IMR-90 (cell line): ENCODE data around the gene ETFB. TPM values are rescaled to one million over a fixed set of nuclear protein-coding genes. Genes with fewer than 3 reads are reported as not detected.

Experiments used
- ATAC-seq: fragments of 200-7000 bp; cut with Tn5 transposase; 2 replicates; pipeline ENCODE4 v1.9.1; 2020; ENCODE audit warnings: low read depth, mild to moderate bottlenecking, moderate library complexity
- BruUV-seq: library from RNA; stranded (reverse); fragments of 400-500 nt; replicated peaks from 2 replicates; lab custom pipeline; 2021; lab: Mats Ljungman, UMichigan
- CTCF ChIA-PET: fragments of 300-600 bp; formaldehyde crosslinking; extraction: SDS; loops from one replicate; lab custom pipeline; 2021; ENCODE audit warnings: antibody characterized with exemption; lab: Yijun Ruan, JAX
- POLR2A ChIA-PET: fragments of 300-600 bp; sonication (Branson Sonifier 250); formaldehyde crosslinking; loops from one replicate; lab custom pipeline; 2022; ENCODE audit warnings: antibody characterized with exemption; ENCODE audit not compliant: unreplicated experiment; lab: Charles Lee
- DNase-seq: peaks from one replicate; pipeline ENCODE4 v3.0.0; 2013
- H2AFZ ChIP-seq: replicated peaks from 2 replicates; pipeline ENCODE3; 2013; ENCODE audit warnings: low read length, mild to moderate bottlenecking; ENCODE audit not compliant: poor library complexity
- H2AK5ac ChIP-seq: 2 replicates; pipeline ENCODE4 v1.6.1; 2013; ENCODE audit warnings: low read depth, low read length, inconsistent platforms
- H2AK9ac ChIP-seq: replicated peaks from 2 replicates; pipeline ENCODE3; 2013; ENCODE audit warnings: mild to moderate bottlenecking, low read depth, low read length, moderate library complexity; ENCODE audit not compliant: poor library complexity
- H2BK120ac ChIP-seq: 2 replicates; pipeline ENCODE4 v1.6.1; 2013; ENCODE audit warnings: low read depth, low read length, inconsistent platforms
- H2BK15ac ChIP-seq: 3 replicates; pipeline ENCODE4 v1.6.1; 2013; ENCODE audit warnings: low read depth, low read length, inconsistent platforms
- H2BK20ac ChIP-seq: 2 replicates; pipeline ENCODE4 v1.6.1; 2013; ENCODE audit warnings: low read depth, mild to moderate bottlenecking, inconsistent platforms, low read length, moderate library complexity
- H2BK5ac ChIP-seq: 2 replicates; pipeline ENCODE4 v1.6.1; 2013; ENCODE audit warnings: mild to moderate bottlenecking, low read depth, low read length, inconsistent platforms; ENCODE audit not compliant: poor library complexity, severe bottlenecking
- H3K14ac ChIP-seq: replicated peaks from 2 replicates; pipeline ENCODE4 v1.6.1; 2013; ENCODE audit warnings: low read depth, low read length, inconsistent platforms
- H3K18ac ChIP-seq: 2 replicates; pipeline ENCODE4 v1.6.1; 2013; ENCODE audit warnings: low read depth, low read length, control low read depth
- H3K23ac ChIP-seq: 2 replicates; pipeline ENCODE4 v1.6.1; 2013; ENCODE audit warnings: low read depth, low read length, inconsistent platforms
- H3K27ac ChIP-seq: 2 replicates; pipeline ENCODE4 v1.5.1; 2013; ENCODE audit warnings: mild to moderate bottlenecking, control low read depth, low read length; ENCODE audit not compliant: insufficient read depth
- H3K27me3 ChIP-seq: 2 replicates; pipeline ENCODE4 v1.6.1; 2013; ENCODE audit warnings: low read length; ENCODE audit not compliant: control insufficient read depth, insufficient read depth
- H3K36me3 ChIP-seq: 2 replicates; pipeline ENCODE4 v1.6.1; 2013; ENCODE audit warnings: low read length, mixed read lengths; ENCODE audit not compliant: control insufficient read depth, insufficient read depth
- H3K4ac ChIP-seq: 2 replicates; pipeline ENCODE4 v1.6.1; 2013; ENCODE audit warnings: low read depth, low read length, inconsistent platforms
- H3K4me1 ChIP-seq: 2 replicates; pipeline ENCODE4 v1.6.1; 2013; ENCODE audit warnings: low read length, mixed read lengths; ENCODE audit not compliant: control insufficient read depth, insufficient read depth
- H3K4me2 ChIP-seq: 2 replicates; pipeline ENCODE4 v1.6.1; 2013; ENCODE audit warnings: low read depth, mild to moderate bottlenecking, control low read depth, low read length, moderate library complexity
- H3K4me3 ChIP-seq: 2 replicates; pipeline ENCODE4 v1.5.1; 2013; ENCODE audit warnings: low read depth, mild to moderate bottlenecking, control low read depth, low read length, moderate library complexity; ENCODE audit not compliant: insufficient read depth
- H3K56ac ChIP-seq: 2 replicates; pipeline ENCODE4 v1.6.1; 2013; ENCODE audit warnings: low read length, inconsistent platforms; ENCODE audit not compliant: insufficient read depth; ENCODE audit errors: extremely low read depth
- H3K79me1 ChIP-seq, 2 experiments: 2 replicates each; pipeline ENCODE4 v1.6.1; 2013; ENCODE audit warnings: low read length in 2 of 2, inconsistent platforms in 1 of 2, low read depth in 1 of 2
- H3K9ac ChIP-seq: 2 replicates; pipeline ENCODE4 v1.6.1; 2013; ENCODE audit warnings: low read depth, low read length, control low read depth
- H3K9me1 ChIP-seq: 2 replicates; pipeline ENCODE4 v1.6.1; 2013; ENCODE audit warnings: low read length, inconsistent platforms; ENCODE audit not compliant: insufficient read depth
- H3K9me3 ChIP-seq: 2 replicates; pipeline ENCODE4 v1.6.1; 2013; ENCODE audit warnings: low read length; ENCODE audit not compliant: control insufficient read depth, insufficient read depth
- H4K20me1 ChIP-seq: 2 replicates; pipeline ENCODE4 v1.6.1; 2013; ENCODE audit warnings: low read length, inconsistent platforms; ENCODE audit not compliant: insufficient read depth
- H4K5ac ChIP-seq: 2 replicates; pipeline ENCODE4 v1.6.1; 2013; ENCODE audit warnings: mild to moderate bottlenecking, low read depth, low read length, control low read depth
- H4K8ac ChIP-seq, 2 experiments: 2 replicates each; pipeline ENCODE4 v1.6.1; 2013; ENCODE audit warnings: low read depth in 2 of 2, low read length in 2 of 2, control low read depth in 1 of 2, inconsistent platforms in 1 of 2
- H4K91ac ChIP-seq: 2 replicates; pipeline ENCODE4 v1.6.1; 2013; ENCODE audit warnings: low read depth, low read length, inconsistent platforms; ENCODE audit not compliant: insufficient read depth
- CEBPB ChIP-seq: IDR thresholded peaks from 2 replicates; pipeline ENCODE4 v1.6.1; 2012; ENCODE audit warnings: low read depth, low read length, improper control_type of control experiment
- CHD1 ChIP-seq: IDR thresholded peaks from 2 replicates; pipeline ENCODE4 v1.6.1; 2012; ENCODE audit warnings: low read depth, low read length, improper control_type of control experiment
- CTCF ChIP-seq: conservative IDR thresholded peaks from 2 replicates; pipeline ENCODE4 v1.5.1; 2012; ENCODE audit warnings: mild to moderate bottlenecking, low read depth, low read length, improper control_type of control experiment
- ELK1 ChIP-seq: fragments of 150-350 bp; IDR thresholded peaks from 2 replicates; pipeline ENCODE4 v1.6.1; 2016; ENCODE audit warnings: low read depth, mild to moderate bottlenecking, low read length, moderate library complexity, borderline replicate concordance
- MAFK ChIP-seq: IDR thresholded peaks from 2 replicates; pipeline ENCODE4 v1.6.1; 2012; ENCODE audit warnings: low read depth, low read length, improper control_type of control experiment
- MAZ ChIP-seq: IDR thresholded peaks from 2 replicates; pipeline ENCODE4 v1.6.1; 2012; ENCODE audit warnings: low read depth, mild to moderate bottlenecking, low read length, improper control_type of control experiment, moderate library complexity, borderline replicate concordance
- MXI1 ChIP-seq: IDR thresholded peaks from 2 replicates; pipeline ENCODE4 v1.6.1; 2012; ENCODE audit warnings: low read depth, mild to moderate bottlenecking, low read length, moderate library complexity, borderline replicate concordance
- POLR2A ChIP-seq: IDR thresholded peaks from 2 replicates; pipeline ENCODE4 v1.6.1; 2012; ENCODE audit warnings: mild to moderate bottlenecking, low read depth, low read length
- RCOR1 ChIP-seq: IDR thresholded peaks from 2 replicates; pipeline ENCODE4 v1.6.1; 2012; ENCODE audit warnings: mild to moderate bottlenecking, low read length, improper control_type of control experiment; ENCODE audit not compliant: insufficient replicate concordance
- RFX5 ChIP-seq: IDR thresholded peaks from 2 replicates; pipeline ENCODE4 v1.8.0; 2012; ENCODE audit warnings: low read depth, mild to moderate bottlenecking, low read length, moderate library complexity
- SMC3 ChIP-seq: fragments of 150-350 bp; IDR thresholded peaks from 2 replicates; pipeline ENCODE4 v1.6.1; 2016; ENCODE audit warnings: low read depth, mild to moderate bottlenecking, antibody characterized with exemption, low read length, moderate library complexity
- USF2 ChIP-seq: fragments of 150-350 bp; IDR thresholded peaks from 2 replicates; pipeline ENCODE4 v1.6.1; 2017; ENCODE audit warnings: mild to moderate bottlenecking, antibody characterized with exemption, low read length, low read depth
- WGBS, 2 experiments: methylation state at CpG; one replicate each; pipeline versions ENCODE4 v1.1.5 to v1.1.7; 2013; ENCODE audit warnings: missing lambda C conversion rate in 2 of 2; ENCODE audit not compliant: insufficient read length in 1 of 2; ENCODE audit errors: extremely low coverage in 2 of 2; 5-methylcytosine and 5-hydroxymethylcytosine counted together
- dilution Hi-C: fragments of 300-500 bp; cut with HindIII; formaldehyde crosslinking; loops from one replicate; pipeline ENCODE4 v1.14.3; 2018; ENCODE audit warnings: low sequenced_read_pairs; ENCODE audit not compliant: unreplicated experiment
- in situ Hi-C: fragments of 300-500 bp; cut with MboI; formaldehyde crosslinking; loops from 3 replicates; pipeline ENCODE4 v1.14.3; 2019; ENCODE audit warnings: low sequenced_read_pairs, inconsistent platforms, mixed read lengths
- intact Hi-C: fragments of 100-400 bp; cut with micrococcal nuclease; formaldehyde crosslinking; loops from 2 replicates; pipeline ENCODE4 v1.10.0; 2022
- polyA plus RNA-seq, 3 experiments: library from polyadenylated mRNA; depleted of rRNA; stranded (reverse); fragments of >200 nt; gene quantifications; 2 replicates each; pipeline ENCODE4 v1.2.3, GENCODE V29; 2012; ENCODE audit warnings: low replicate concordance in 1 of 3
- total RNA-seq: library from RNA; depleted of rRNA; stranded (reverse); fragments of >200 nt; gene quantifications from 2 replicates; pipeline ENCODE4 v1.2.3, GENCODE V29; 2012

ETFB gene
- total and polyA plus RNA-seq, 2 of the 4 experiments (the other 2 are of a cell fraction), result 141 to 166 TPM

GRCh38 chr19:51391073-51391611 lies 25.0 kb upstream of the ETFB start:
- dilution Hi-C loops, result no loop called here
- Histone ChIP-seq H3K18ac (no peak overlapping the region), H3K27me3 (no peaks in the 10 kb centered on the region), H3K4ac (no peak overlapping the region), H3K4me1 (no peaks in the 10 kb centered on the region), H3K14ac (no peak overlapping the region), H3K4me2 (no peak overlapping the region), H2AFZ (peak overlapping the region; percentile 41), H2BK120ac (no peak overlapping the region), H3K27ac (no peak overlapping the region), H3K79me1 (0 out of 4 replicates have a peak, but pooled peaks cover 0 to 6% of the 10 kb centered on the region in 2 experiments), H4K20me1 (no peaks in the 10 kb centered on the region), H3K9ac (no peak overlapping the region), H3K9me1 (no peaks in the 10 kb centered on the region; the same call in 1 of the 2 replicates), H2BK5ac (no peak overlapping the region), H3K23ac (no peak overlapping the region), H3K56ac (no peak overlapping the region), H2BK20ac (no peak overlapping the region), H2AK5ac (no peak overlapping the region), H2BK15ac (no peak overlapping the region), H4K8ac (no peak overlapping the region; a peak in 1 of 4 replicates), H4K5ac (no peak overlapping the region; the same call in 1 of the 2 replicates), H2AK9ac (no peak overlapping the region), H4K91ac (no peak overlapping the region), H3K4me3 (no peak overlapping the region), H3K9me3 (no peaks in the 10 kb centered on the region), H3K36me3 (no peaks in the 10 kb centered on the region)
- ChIA-PET POLR2A (no interaction called here), CTCF (no interaction called here)
- no peak for DNase-seq
- in situ Hi-C loops, result no loop called here
- no peak for TF ChIP-seq MXI1
- no peak for TF ChIP-seq POLR2A
- no peak for TF ChIP-seq CTCF
- no peak for TF ChIP-seq CEBPB
- TF ChIP-seq RFX5, result no peak
- TF ChIP-seq SMC3, result no peak
- TF ChIP-seq MAFK, result no peak
- no peak for TF ChIP-seq ELK1
- TF ChIP-seq CHD1, result no peak
- no peak for TF ChIP-seq RCOR1
- no peak for TF ChIP-seq MAZ
- TF ChIP-seq USF2, result no peak
- 25% methylated on average over 2 of the region's 8 CpGs; no CpG with 5 or more reads in 1 of the 2 experiments for WGBS, 2 experiments
- intact Hi-C loops, result no loop called here
- no TSS peak for BruUV-seq
- no peak for ATAC-seq
